BE2C (cell line): Measurements from ENCODE around the gene TTLL11.

Experiments used
- DNase-seq: peaks from one replicate; pipeline ENCODE4 v3.0.0-alpha.2; 2020
- H3K27me3 ChIP-seq: fragments of 250-450 bp; sonication (Bioruptor Pico); 2 replicates; pipeline ENCODE4 v1.5.1; 2020; ENCODE audit warnings: mild to moderate bottlenecking
- H3K36me3 ChIP-seq: fragments of 250-450 bp; sonication (Bioruptor Pico); 2 replicates; pipeline ENCODE4 v1.5.1; 2020; ENCODE audit warnings: mild to moderate bottlenecking
- H3K4me1 ChIP-seq: fragments of 250-450 bp; sonication (Bioruptor Pico); 2 replicates; pipeline ENCODE4 v1.5.1; 2020
- H3K4me3 ChIP-seq: 2 replicates; pipeline ENCODE4 v1.5.1; 2011; ENCODE audit warnings: low read depth, low read length
- H3K9me3 ChIP-seq: fragments of 250-450 bp; sonication (Bioruptor Pico); 2 replicates; pipeline ENCODE4 v1.5.1; 2020
- TF ChIP-seq, protein P1 (sequence below): IDR thresholded peaks from 2 replicates; pipeline ENCODE4 v1.5.1; 2012; ENCODE audit warnings: mild to moderate bottlenecking, low read depth, low read length

The TTLL11 gene

GRCh38 chr9:121783111-121783510, 310.0 kb downstream of the TTLL11 start:
- no peaks in the 10 kb centered on the region for H3K9me3 ChIP-seq
- no peaks in the 10 kb centered on the region for H3K27me3 ChIP-seq
- peak; percentile 40 for DNase-seq
- no peak overlapping the region for H3K4me3 ChIP-seq
- peaks cover 32% of the 10 kb centered on the region for H3K36me3 ChIP-seq
- TF ChIP-seq, protein P1, sequence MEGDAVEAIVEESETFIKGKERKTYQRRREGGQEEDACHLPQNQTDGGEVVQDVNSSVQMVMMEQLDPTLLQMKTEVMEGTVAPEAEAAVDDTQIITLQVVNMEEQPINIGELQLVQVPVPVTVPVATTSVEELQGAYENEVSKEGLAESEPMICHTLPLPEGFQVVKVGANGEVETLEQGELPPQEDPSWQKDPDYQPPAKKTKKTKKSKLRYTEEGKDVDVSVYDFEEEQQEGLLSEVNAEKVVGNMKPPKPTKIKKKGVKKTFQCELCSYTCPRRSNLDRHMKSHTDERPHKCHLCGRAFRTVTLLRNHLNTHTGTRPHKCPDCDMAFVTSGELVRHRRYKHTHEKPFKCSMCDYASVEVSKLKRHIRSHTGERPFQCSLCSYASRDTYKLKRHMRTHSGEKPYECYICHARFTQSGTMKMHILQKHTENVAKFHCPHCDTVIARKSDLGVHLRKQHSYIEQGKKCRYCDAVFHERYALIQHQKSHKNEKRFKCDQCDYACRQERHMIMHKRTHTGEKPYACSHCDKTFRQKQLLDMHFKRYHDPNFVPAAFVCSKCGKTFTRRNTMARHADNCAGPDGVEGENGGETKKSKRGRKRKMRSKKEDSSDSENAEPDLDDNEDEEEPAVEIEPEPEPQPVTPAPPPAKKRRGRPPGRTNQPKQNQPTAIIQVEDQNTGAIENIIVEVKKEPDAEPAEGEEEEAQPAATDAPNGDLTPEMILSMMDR = no peak
- H3K4me1 ChIP-seq = peaks cover 23% of the 10 kb centered on the region

DNA sequence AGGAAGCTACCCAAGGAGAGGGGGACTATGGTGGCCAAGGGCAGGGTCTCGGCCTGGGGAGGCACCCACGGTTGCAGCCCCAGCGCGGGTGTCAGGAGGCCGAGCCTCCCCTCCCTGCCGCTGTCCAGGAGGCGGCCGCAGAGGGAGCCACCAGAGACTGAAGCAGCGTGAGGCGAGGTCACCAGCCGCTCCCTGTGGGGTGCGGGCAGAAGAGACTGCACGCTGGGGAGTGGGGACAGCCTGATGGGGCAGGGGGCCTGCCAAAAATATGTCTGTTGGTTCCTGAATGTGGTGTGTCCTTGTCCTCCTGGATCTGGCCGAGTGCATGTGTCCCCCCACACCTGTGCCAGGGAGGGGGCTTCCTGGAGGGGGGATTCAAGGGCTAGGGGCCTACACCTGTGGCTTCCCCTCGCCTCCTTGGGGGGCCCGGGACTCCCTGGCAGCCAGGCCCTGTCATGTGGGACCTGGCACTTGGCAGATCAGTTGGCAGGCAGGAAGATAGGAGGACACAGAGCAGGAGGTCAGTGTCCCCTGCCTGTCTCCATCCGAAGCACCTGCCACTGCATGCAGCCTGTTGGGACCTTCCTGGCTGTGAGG, 310.5 kb downstream of the TTLL11 start:
- H3K4me3 ChIP-seq = no peak overlapping the region
- peaks cover 32% of the 10 kb centered on the region for H3K36me3 ChIP-seq
- DNase-seq = peak; percentile 7
- TF ChIP-seq, protein P1 = no peak
- H3K27me3 ChIP-seq = no peaks in the 10 kb centered on the region
- peaks cover 25% of the 10 kb centered on the region for H3K4me1 ChIP-seq
- H3K9me3 ChIP-seq = no peaks in the 10 kb centered on the region

- H3K36me3 ChIP-seq = peaks cover 35% of the 10 kb centered on the region
- TF ChIP-seq, protein P1 = no peak
- no peaks in the 10 kb centered on the region for H3K9me3 ChIP-seq
- no peak overlapping the region for H3K4me3 ChIP-seq
- peaks cover 25% of the 10 kb centered on the region for H3K4me1 ChIP-seq
- DNase-seq = peak; percentile 5
- H3K27me3 ChIP-seq = no peaks in the 10 kb centered on the region
Observed at GRCh38 chr9:121781701-121782464, 311.2 kb downstream of the TTLL11 start.

GRCh38 chr9:121781145-121781548, 312.0 kb downstream of the TTLL11 start:
- Histone ChIP-seq H3K9me3 (no peaks in the 10 kb centered on the region), H3K27me3 (no peaks in the 10 kb centered on the region), H3K4me3 (no peak overlapping the region), H3K36me3 (peaks cover 38% of the 10 kb centered on the region), H3K4me1 (peaks cover 25% of the 10 kb centered on the region)
- DNase-seq = peak; percentile 3
- TF ChIP-seq, protein P1 = no peak

- peak; percentile 7 for DNase-seq
- Histone ChIP-seq H3K36me3 (peaks cover 38% of the 10 kb centered on the region), H3K4me1 (peaks cover 25% of the 10 kb centered on the region), H3K27me3 (no peaks in the 10 kb centered on the region), H3K4me3 (no peak overlapping the region), H3K9me3 (no peaks in the 10 kb centered on the region)
- TF ChIP-seq, protein P1 = no peak
Observed at GRCh38 chr9:121780177-121781040, 312.7 kb downstream of the TTLL11 start.
